ENCODE measurements around the gene TNFSF8. TPM values are rescaled to one million over a fixed set of nuclear protein-coding genes. Genes with fewer than 3 reads are reported as not detected.

Gene TNFSF8
- total RNA-seq, 6 experiments from 2014 or later: not detected

- H3K9me3 Mint-ChIP-seq: peaks cover 5% of the 10 kb centered on the region; the same call in 1 of the 2 replicates
- DNase-seq: no peak
- no peaks in the 10 kb centered on the region; the same call in 1 of the 2 replicates for H3K27me3 Mint-ChIP-seq (ENCODE audit: insufficient read depth)
- peaks cover 9% of the 10 kb centered on the region; the same call in 1 of the 2 replicates for H3K36me3 Mint-ChIP-seq (ENCODE audit: low read depth)
- H3K4me1 Mint-ChIP-seq (ENCODE audit: low read depth): peaks cover 33% of the 10 kb centered on the region
- no peak for TF ChIP-seq CTCF (IDR thresholded peaks at IDR 0.05)
- no peak overlapping the region for H3K4me3 Mint-ChIP-seq
- no peak overlapping the region for H3K27ac Mint-ChIP-seq
These were observed 41.8 kb downstream of the TNFSF8 start for GRCh38 chr9:114888607-114889006.

- Mint-ChIP-seq H3K27me3 (ENCODE audit: insufficient read depth) (no peaks in the 10 kb centered on the region; the same call in 1 of the 2 replicates), H3K4me3 (no peak overlapping the region), H3K27ac (no peak overlapping the region), H3K9me3 (peaks cover 5% of the 10 kb centered on the region; the same call in 1 of the 2 replicates), H3K4me1 (ENCODE audit: low read depth) (peaks cover 27% of the 10 kb centered on the region), H3K36me3 (ENCODE audit: low read depth) (peaks cover 9% of the 10 kb centered on the region; the same call in 1 of the 2 replicates)
- no peak for TF ChIP-seq CTCF (IDR thresholded peaks at IDR 0.05)
- no peak for DNase-seq
These were observed 42.4 kb downstream of the TNFSF8 start for GRCh38 chr9:114887963-114888362.

GRCh38 chr9:114884787-114885452 is 45.5 kb downstream of the TNFSF8 start:
- DNase-seq: no peak
- Mint-ChIP-seq H3K4me1 (ENCODE audit: low read depth) (peaks cover 7% of the 10 kb centered on the region), H3K9me3 (no peaks in the 10 kb centered on the region; the same call in 1 of the 2 replicates), H3K36me3 (ENCODE audit: low read depth) (no peaks in the 10 kb centered on the region; the same call in 1 of the 2 replicates), H3K27ac (no peak overlapping the region), H3K27me3 (ENCODE audit: insufficient read depth) (no peaks in the 10 kb centered on the region; the same call in 1 of the 2 replicates), H3K4me3 (no peak overlapping the region)
- no peak for TF ChIP-seq CTCF (IDR thresholded peaks at IDR 0.05)

GRCh38 chr9:114883709-114884108 is 46.7 kb downstream of the TNFSF8 start:
- Mint-ChIP-seq H3K9me3 (no peaks in the 10 kb centered on the region; the same call in 1 of the 2 replicates), H3K4me3 (no peak overlapping the region), H3K4me1 (ENCODE audit: low read depth) (no peaks in the 10 kb centered on the region; the same call in 1 of the 2 replicates), H3K27ac (no peak overlapping the region), H3K27me3 (ENCODE audit: insufficient read depth) (no peaks in the 10 kb centered on the region; the same call in 1 of the 2 replicates), H3K36me3 (ENCODE audit: low read depth) (no peaks in the 10 kb centered on the region; the same call in 1 of the 2 replicates)
- DNase-seq: no peak
- no peak for TF ChIP-seq CTCF (IDR thresholded peaks at IDR 0.05)

GRCh38 chr9:114880291-114880745 is 50.1 kb downstream of the TNFSF8 start:
- peaks cover 6% of the 10 kb centered on the region; the same call in 1 of the 2 replicates for H3K36me3 Mint-ChIP-seq (ENCODE audit: low read depth)
- peaks cover 2% of the 10 kb centered on the region for H3K27me3 Mint-ChIP-seq (ENCODE audit: insufficient read depth)

More at GRCh38 chr9:114880291-114880745, 50.1 kb downstream of the TNFSF8 start:
- TF ChIP-seq CTCF (IDR thresholded peaks at IDR 0.05): no peak
- H3K4me3 Mint-ChIP-seq: no peak overlapping the region
- no peak overlapping the region for H3K27ac Mint-ChIP-seq
- DNase-seq: no peak
- no peaks in the 10 kb centered on the region; the same call in 1 of the 2 replicates for H3K4me1 Mint-ChIP-seq (ENCODE audit: low read depth)
- peaks cover 8% of the 10 kb centered on the region for H3K9me3 Mint-ChIP-seq

Measured in HFFc6 (cell line).